Parathyroid adenoma (tissue), 2 donors: ENCODE results near the gene DCLK1.

Experiments used
- H2AFZ ChIP-seq: fragments of 300-600 bp; sonication (generic); one replicate; pipeline ENCODE4 v1.7.0; 2017; ENCODE audit warnings: antibody characterized with exemption, mild to moderate bottlenecking
- H3K27ac ChIP-seq: fragments of 300-600 bp; sonication (generic); one replicate; pipeline ENCODE4 v1.7.0; 2017
- H3K27me3 ChIP-seq: fragments of 300-600 bp; sonication (generic); one replicate; pipeline ENCODE4 v1.7.0; 2017; ENCODE audit warnings: low read length; ENCODE audit not compliant: control insufficient read depth, insufficient read depth
- H3K36me3 ChIP-seq: fragments of 300-600 bp; sonication (generic); one replicate; pipeline ENCODE4 v1.7.0; 2017; ENCODE audit warnings: low read length; ENCODE audit not compliant: control insufficient read depth, insufficient read depth
- H3K4me1 ChIP-seq: fragments of 300-600 bp; sonication (generic); one replicate; pipeline ENCODE4 v1.7.0; 2017; ENCODE audit warnings: control low read depth
- H3K4me2 ChIP-seq: fragments of 300-600 bp; sonication (generic); one replicate; pipeline ENCODE4 v1.7.0; 2017; ENCODE audit warnings: low read length
- H3K4me3 ChIP-seq: fragments of 300-600 bp; sonication (generic); one replicate; pipeline ENCODE4 v1.7.0; 2017; ENCODE audit warnings: low read depth, low read length
- H3K79me2 ChIP-seq: fragments of 300-600 bp; sonication (generic); one replicate; pipeline ENCODE4 v1.7.0; 2017; ENCODE audit warnings: control low read depth
- H3K9ac ChIP-seq: fragments of 300-600 bp; sonication (generic); one replicate; pipeline ENCODE4 v1.7.0; 2017; ENCODE audit warnings: mild to moderate bottlenecking
- H3K9me3 ChIP-seq: fragments of 300-600 bp; sonication (generic); one replicate; pipeline ENCODE4 v1.7.0; 2017; ENCODE audit warnings: low read length; ENCODE audit not compliant: control insufficient read depth
- CTCF ChIP-seq: fragments of 300-600 bp; sonication (generic); IDR thresholded peaks from one replicate; pipeline ENCODE4 v1.7.0; 2017; ENCODE audit warnings: antibody characterized with exemption, mild to moderate bottlenecking
- donor health status: primary hyperparathyroidism.

Gene DCLK1

DNA sequence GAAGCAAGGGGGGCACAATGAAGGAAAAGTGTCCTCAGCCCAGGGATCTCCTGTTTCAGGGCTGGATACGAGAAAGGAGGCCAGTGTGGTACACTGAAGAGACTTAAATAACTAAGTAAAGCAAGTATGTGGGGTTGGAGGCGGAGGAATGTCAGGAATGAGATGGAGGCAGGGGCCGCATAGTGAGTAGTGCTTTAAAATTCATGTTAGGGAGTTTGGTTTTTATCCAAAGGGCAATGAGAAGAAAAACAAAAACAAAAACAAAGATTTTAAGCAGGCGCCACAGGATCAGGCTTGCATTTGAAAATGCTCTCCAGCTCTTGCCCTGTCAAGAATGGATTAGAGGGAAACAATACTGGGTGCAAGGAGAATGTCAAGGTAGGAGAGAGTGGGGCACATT lies 273.4 kb downstream of the DCLK1 start:
- Histone ChIP-seq H3K4me3 (no peak overlapping the region), H2AFZ (no peak overlapping the region), H3K4me1 (no peaks in the 10 kb centered on the region), H3K79me2 (no peaks in the 10 kb centered on the region), H3K9me3 (no peaks in the 10 kb centered on the region), H3K36me3 (no peaks in the 10 kb centered on the region), H3K4me2 (no peak overlapping the region), H3K9ac (no peak overlapping the region), H3K27me3 (no peaks in the 10 kb centered on the region), H3K27ac (no peak overlapping the region)
- TF ChIP-seq CTCF: no peak

DNA sequence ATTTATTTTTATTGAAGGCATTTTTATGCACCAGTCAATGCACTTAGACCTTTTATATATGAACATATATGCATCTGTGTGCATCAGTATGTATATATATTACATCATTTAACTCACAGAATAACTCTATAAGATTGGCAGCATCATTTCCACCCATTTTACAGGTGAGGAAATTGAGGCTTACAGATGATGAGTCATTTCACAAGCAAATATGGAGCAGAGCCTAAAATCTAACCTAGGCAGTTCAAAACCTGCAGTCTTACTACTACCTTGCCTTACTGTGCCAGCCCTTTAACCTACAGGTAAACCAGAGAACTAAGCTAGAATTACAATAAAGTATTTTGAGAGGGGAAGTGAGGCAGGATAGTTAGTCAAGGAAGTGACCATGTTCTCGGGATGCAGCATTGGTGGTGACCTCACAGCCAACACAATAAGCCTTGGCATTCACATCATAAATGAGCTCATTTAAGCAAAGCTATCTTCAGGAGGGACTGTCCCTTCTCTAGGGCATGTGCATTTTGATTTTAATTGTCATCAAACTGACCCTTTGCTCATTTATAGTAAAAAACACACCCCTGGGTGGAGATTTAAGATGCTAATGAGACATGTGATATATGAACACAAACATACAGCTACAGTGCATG lies 274.3 kb downstream of the DCLK1 start:
- Histone ChIP-seq H3K36me3 (no peaks in the 10 kb centered on the region), H3K9ac (no peak overlapping the region), H3K9me3 (no peaks in the 10 kb centered on the region), H3K79me2 (no peaks in the 10 kb centered on the region), H3K4me1 (no peaks in the 10 kb centered on the region), H3K4me3 (no peak overlapping the region), H3K4me2 (no peak overlapping the region), H3K27ac (no peak overlapping the region), H3K27me3 (no peaks in the 10 kb centered on the region), H2AFZ (no peak overlapping the region)
- TF ChIP-seq CTCF: no peak

- Histone ChIP-seq H3K27me3 (no peaks in the 10 kb centered on the region), H3K79me2 (no peaks in the 10 kb centered on the region), H3K9me3 (no peaks in the 10 kb centered on the region), H3K4me3 (no peak overlapping the region), H2AFZ (no peak overlapping the region), H3K36me3 (no peaks in the 10 kb centered on the region), H3K4me1 (no peaks in the 10 kb centered on the region), H3K4me2 (no peak overlapping the region), H3K9ac (no peak overlapping the region), H3K27ac (no peak overlapping the region)
- TF ChIP-seq CTCF: no peak
Observed at GRCh38 chr13:35856084-35856483, 275.1 kb downstream of the DCLK1 start.

- H3K4me1 ChIP-seq: no peaks in the 10 kb centered on the region
- no peak overlapping the region for H3K4me2 ChIP-seq
- no peaks in the 10 kb centered on the region for H3K9me3 ChIP-seq
- no peak overlapping the region for H3K9ac ChIP-seq
- no peak overlapping the region for H2AFZ ChIP-seq
- no peaks in the 10 kb centered on the region for H3K36me3 ChIP-seq
- no peak overlapping the region for H3K4me3 ChIP-seq
- H3K27ac ChIP-seq: no peak overlapping the region
- no peaks in the 10 kb centered on the region for H3K79me2 ChIP-seq
- H3K27me3 ChIP-seq: no peaks in the 10 kb centered on the region
- TF ChIP-seq CTCF: no peak
Observed at GRCh38 chr13:35855531-35856019, 275.6 kb downstream of the DCLK1 start.

- H3K27ac ChIP-seq: no peak overlapping the region
- H3K4me2 ChIP-seq: no peak overlapping the region
- H3K79me2 ChIP-seq: no peaks in the 10 kb centered on the region
- H3K9me3 ChIP-seq: no peaks in the 10 kb centered on the region
- H3K4me1 ChIP-seq: no peaks in the 10 kb centered on the region
- H3K36me3 ChIP-seq: no peaks in the 10 kb centered on the region
- H3K9ac ChIP-seq: no peak overlapping the region
- no peak overlapping the region for H2AFZ ChIP-seq
- no peak overlapping the region for H3K4me3 ChIP-seq
- TF ChIP-seq CTCF: no peak
- no peaks in the 10 kb centered on the region for H3K27me3 ChIP-seq
Observed at GRCh38 chr13:35854286-35854685, 276.9 kb downstream of the DCLK1 start.
